ENCODE measurements around the gene E4F1. TPM values are rescaled to one million over a fixed set of nuclear protein-coding genes. Genes with fewer than 3 reads are reported as not detected.

The E4F1 gene
- total and polyA plus RNA-seq, 9 of the 15 experiments (the other 6 are each of a cell fraction or from before 2014, with no cell fraction given): 0.48 to 94.9 (median 20.4) TPM

- no TSS peak for BruUV-seq (replicated peaks)
- H3K27ac ChIP-seq (ENCODE audit: extremely low read depth, low read depth, low read length): no peak overlapping the region
- H3K9ac ChIP-seq (ENCODE audit: insufficient read depth in 1 of 2, low read depth in 2 of 2, low read length in 2 of 2): peak overlapping the region in 1 of 2 experiments; percentile 26; a peak in 1 of 4 replicates
- peaks cover 70% of the 10 kb centered on the region; the same call in 2 of the 3 replicates for H3K36me3 ChIP-seq (ENCODE audit: control insufficient read depth, insufficient read depth, low read length)
- H3K4me2 ChIP-seq (ENCODE audit: insufficient read depth, low read length): no peak overlapping the region
- ATAC-seq (no peak), DNase-seq (ENCODE audit: extremely low read depth in 1 of 4, low spot score in 3 of 4) (no peak), FAIRE-seq (no peak)
- ChIA-PET CTCF (ENCODE audit: low intra/inter-chr PET ratio) (interaction anchor here (0.7 kb wide), 1 partner anchor 16 kb away, joined by 3 read pairs; no protein-coding TSS in a partner anchor), POLR2A (interaction anchor here (0.6 to 1.7 kb wide), 9 partner anchors 12 to 830 kb away, joined by 3 to 4 read pairs (median 3); partner anchors contain the start of genes PGP and UNKL)
- peaks cover 34% of the 10 kb centered on the region for H3K79me2 ChIP-seq (ENCODE audit: control insufficient read depth, insufficient read depth, low read length)
- intact Hi-C loops (cut with micrococcal nuclease) (no loop called here), in situ Hi-C loops (cut with MboI) (no loop called here)
- H2AFZ ChIP-seq (ENCODE audit: low read depth, low read length): no peak overlapping the region
- no peak overlapping the region for H3K4me3 ChIP-seq
- 93% methylated on average over 27 of the region's 30 CpGs for WGBS (ENCODE audit: insufficient coverage, low coverage, missing lambda C conversion rate)
- no peaks in the 10 kb centered on the region for H4K20me1 ChIP-seq (replicated peaks; ENCODE audit: control insufficient read depth, insufficient read depth, low read length)
- no peaks in the 10 kb centered on the region for H3K9me1 ChIP-seq (ENCODE audit: control insufficient read depth, insufficient read depth, low read length)
- H3K4me1 ChIP-seq (replicated peaks in 1 of 2; ENCODE audit: control insufficient read depth in 2 of 2, insufficient read depth in 2 of 2, low read length in 2 of 2): peaks cover 0 to 44% of the 10 kb centered on the region in 2 experiments; a peak in 2 of 5 replicates
- no peaks in the 10 kb centered on the region for H3K9me3 ChIP-seq (replicated peaks; ENCODE audit: control insufficient read depth, insufficient read depth, low read depth, low read length)
- no peaks in the 10 kb centered on the region for H3K27me3 ChIP-seq (ENCODE audit: control insufficient read depth in 2 of 2, insufficient read depth in 2 of 2, low read length in 2 of 2)
- TF ChIP-seq ZNF695 (CRISPR knock-in tag; IDR thresholded peaks at IDR 0.05) (no peak), ZNF274 (IDR thresholded peaks at IDR 0.05; ENCODE audit: borderline replicate concordance, low read depth, low read length) (no peak), ZBTB17 (CRISPR knock-in tag; IDR thresholded peaks at IDR 0.05) (no peak), GTF2F1 (IDR thresholded peaks at IDR 0.05; ENCODE audit: low read depth, low read length) (no peak), SRF (CRISPR knock-in tag; IDR thresholded peaks at IDR 0.05) (no peak), POLR2G (IDR thresholded peaks at IDR 0.05; ENCODE audit: low read depth, low read length) (0 out of 2 replicates have a peak, but pooled peaks have one; percentile 30), ZNF12 (CRISPR knock-in tag; IDR thresholded peaks at IDR 0.05) (peak; percentile 93), TCF7 (IDR thresholded peaks at IDR 0.05; ENCODE audit: borderline replicate concordance) (no peak), SMAD1 (IDR thresholded peaks at IDR 0.05; ENCODE audit: low read depth, low read length, partially characterized antibody) (no peak), EHMT2 (IDR thresholded peaks at IDR 0.05) (no peak), RBFOX2 (IDR thresholded peaks at IDR 0.05; ENCODE audit: low read depth, low read length) (peak; percentile 53; the same call in 1 of the 2 replicates), ZNF707 (CRISPR knock-in tag; conservative IDR thresholded peaks at IDR 0.05) (no peak), NR2C2 (CRISPR knock-in tag; IDR thresholded peaks at IDR 0.05) (no peak), NR2C2 (tag; IDR thresholded peaks at IDR 0.05) (no peak)
- TF ChIP-seq, protein P1, sequence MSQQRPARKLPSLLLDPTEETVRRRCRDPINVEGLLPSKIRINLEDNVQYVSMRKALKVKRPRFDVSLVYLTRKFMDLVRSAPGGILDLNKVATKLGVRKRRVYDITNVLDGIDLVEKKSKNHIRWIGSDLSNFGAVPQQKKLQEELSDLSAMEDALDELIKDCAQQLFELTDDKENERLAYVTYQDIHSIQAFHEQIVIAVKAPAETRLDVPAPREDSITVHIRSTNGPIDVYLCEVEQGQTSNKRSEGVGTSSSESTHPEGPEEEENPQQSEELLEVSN (IDR thresholded peaks at IDR 0.05; ENCODE audit: borderline replicate concordance in 1 of 2, extremely low read depth in 1 of 2, insufficient read depth in 1 of 2, insufficient read length in 1 of 2, low read depth in 1 of 2, low read length in 1 of 2, poor library complexity in 1 of 2, severe bottlenecking in 1 of 2): no peak
- TF ChIP-seq, protein P2, sequence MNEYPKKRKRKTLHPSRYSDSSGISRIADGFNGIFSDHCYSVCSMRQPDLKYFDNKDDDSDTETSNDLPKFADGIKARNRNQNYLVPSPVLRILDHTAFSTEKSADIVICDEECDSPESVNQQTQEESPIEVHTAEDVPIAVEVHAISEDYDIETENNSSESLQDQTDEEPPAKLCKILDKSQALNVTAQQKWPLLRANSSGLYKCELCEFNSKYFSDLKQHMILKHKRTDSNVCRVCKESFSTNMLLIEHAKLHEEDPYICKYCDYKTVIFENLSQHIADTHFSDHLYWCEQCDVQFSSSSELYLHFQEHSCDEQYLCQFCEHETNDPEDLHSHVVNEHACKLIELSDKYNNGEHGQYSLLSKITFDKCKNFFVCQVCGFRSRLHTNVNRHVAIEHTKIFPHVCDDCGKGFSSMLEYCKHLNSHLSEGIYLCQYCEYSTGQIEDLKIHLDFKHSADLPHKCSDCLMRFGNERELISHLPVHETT (CRISPR knock-in tag; conservative IDR thresholded peaks at IDR 0.05 in 1 of 2, IDR thresholded peaks at IDR 0.05 in 1 of 2): no peak
Observed at GRCh38 chr16:2244926-2245795, 21.8 kb downstream of the E4F1 start.

Measured in K562 (cell line).